Testis (tissue), 3 donors: ENCODE data around the gene CSMD2. TPM values are rescaled to one million over a fixed set of nuclear protein-coding genes. Genes with fewer than 3 reads are reported as not detected.

ENCODE experiments used
- DNase-seq: peaks from one replicate; pipeline ENCODE4 v3.0.0-alpha.2; 2019
- H3K27ac ChIP-seq, 2 donors: fragments of 200-600 bp; sonication (generic); one replicate each; pipeline ENCODE4 v1.5.1; 2019
- H3K27me3 ChIP-seq: fragments of 200-600 bp; sonication (generic); one replicate; pipeline ENCODE4 v1.5.1; 2019
- H3K36me3 ChIP-seq: fragments of 200-600 bp; sonication (generic); one replicate; pipeline ENCODE4 v1.5.1; 2017; ENCODE audit warnings: low read depth; ENCODE audit errors: missing control alignments
- H3K4me1 ChIP-seq: fragments of 200-600 bp; sonication (generic); one replicate; pipeline ENCODE4 v1.5.1; 2019
- H3K4me3 ChIP-seq, 2 donors: fragments of 200-600 bp; sonication (generic); one replicate each; pipeline ENCODE4 v1.5.1; 2017 to 2019
- H3K9me3 ChIP-seq: fragments of 200-600 bp; sonication (generic); one replicate; pipeline ENCODE4 v1.5.1; 2017
- POLR2A ChIP-seq: fragments of 450-650 bp; IDR thresholded peaks from one replicate; pipeline ENCODE4 v1.6.1; 2017; ENCODE audit warnings: antibody characterized with exemption, mild to moderate bottlenecking, moderate library complexity
- WGBS, 2 donors: methylation state at CpG; one replicate each; pipeline ENCODE4 v1.1.5; 2018; 5-methylcytosine and 5-hydroxymethylcytosine counted together
- intact Hi-C: fragments of 100-400 bp; cut with DNase I; formaldehyde crosslinking; loops from one replicate; pipeline ENCODE4 v1.15.1; 2023; ENCODE audit warnings: low total_unique reads
- polyA plus RNA-seq: library from polyadenylated mRNA; stranded (reverse); fragments of 350-450 nt; fragmentation: Illumina TruSeq; extraction: RNeasy Lipid Tissue Mini Kit (QIAGEN cat#74804); gene quantifications from one replicate; pipeline ENCODE4 v1.2.3, GENCODE V29; 2014; ENCODE audit warnings: low read depth, low replicate concordance; ENCODE audit not compliant: insufficient read depth
- total RNA-seq, 2 donors: library from RNA; depleted of rRNA; stranded (reverse); fragments of >200 nt; gene quantifications; one replicate each; pipeline ENCODE4 v1.2.3, GENCODE V29; 2016
- TF ChIP-seq, protein P1 (sequence below), 3 experiments: fragments of 450-650 bp in 2 of 3; fragments of 200-600 bp in 1 of 3; sonication (generic) in 1 of 3; IDR thresholded peaks; one replicate each; pipeline ENCODE4 v1.5.1; 2016 to 2019; ENCODE audit warnings: antibody characterized with exemption in 3 of 3, mild to moderate bottlenecking in 2 of 3, moderate library complexity in 1 of 3

Gene CSMD2
- total and polyA plus RNA-seq, 3 donors from 2014 or later, result 1.2 to 3.8 (median 2.7) TPM

DNA sequence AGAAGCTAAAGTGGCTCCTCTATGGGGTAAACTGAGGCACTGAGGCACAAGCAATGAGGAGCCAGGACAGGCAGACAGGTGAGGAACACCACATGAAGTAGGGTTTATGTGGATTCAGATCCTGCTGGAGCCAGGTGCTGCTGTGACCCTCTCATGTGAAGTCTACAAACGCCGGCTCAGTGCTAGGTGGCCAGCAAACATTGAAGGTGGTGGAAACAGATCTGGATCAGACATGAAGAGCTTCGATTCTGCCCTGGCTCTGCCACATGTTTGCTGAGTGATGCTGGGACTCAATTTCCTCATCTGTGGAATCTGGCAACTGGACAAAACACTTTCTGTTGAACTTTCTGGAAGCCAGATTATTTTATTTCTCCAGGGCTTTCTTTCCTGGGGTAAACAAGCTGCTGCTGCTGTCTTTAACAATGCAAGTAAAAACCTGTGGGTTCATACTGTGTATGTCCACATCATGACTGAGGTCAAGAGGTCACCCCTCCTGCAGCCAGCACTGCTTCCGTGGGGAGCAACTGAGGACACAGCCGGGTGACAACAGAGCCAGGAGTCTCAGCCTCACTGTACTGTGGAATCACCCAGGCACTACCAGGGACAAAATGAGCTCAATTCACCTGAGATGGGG lies 267.8 kb downstream of the CSMD2 start:
- no peaks in the 10 kb centered on the region for H3K9me3 ChIP-seq
- H3K27ac ChIP-seq, result no peak overlapping the region
- DNase-seq, result no peak
- WGBS, 2 donors, result 75 to 88% methylated on average over 5 of the region's 5 CpGs
- H3K27me3 ChIP-seq, result no peaks in the 10 kb centered on the region
- intact Hi-C loops, result no loop called here
- TF ChIP-seq, protein P1, sequence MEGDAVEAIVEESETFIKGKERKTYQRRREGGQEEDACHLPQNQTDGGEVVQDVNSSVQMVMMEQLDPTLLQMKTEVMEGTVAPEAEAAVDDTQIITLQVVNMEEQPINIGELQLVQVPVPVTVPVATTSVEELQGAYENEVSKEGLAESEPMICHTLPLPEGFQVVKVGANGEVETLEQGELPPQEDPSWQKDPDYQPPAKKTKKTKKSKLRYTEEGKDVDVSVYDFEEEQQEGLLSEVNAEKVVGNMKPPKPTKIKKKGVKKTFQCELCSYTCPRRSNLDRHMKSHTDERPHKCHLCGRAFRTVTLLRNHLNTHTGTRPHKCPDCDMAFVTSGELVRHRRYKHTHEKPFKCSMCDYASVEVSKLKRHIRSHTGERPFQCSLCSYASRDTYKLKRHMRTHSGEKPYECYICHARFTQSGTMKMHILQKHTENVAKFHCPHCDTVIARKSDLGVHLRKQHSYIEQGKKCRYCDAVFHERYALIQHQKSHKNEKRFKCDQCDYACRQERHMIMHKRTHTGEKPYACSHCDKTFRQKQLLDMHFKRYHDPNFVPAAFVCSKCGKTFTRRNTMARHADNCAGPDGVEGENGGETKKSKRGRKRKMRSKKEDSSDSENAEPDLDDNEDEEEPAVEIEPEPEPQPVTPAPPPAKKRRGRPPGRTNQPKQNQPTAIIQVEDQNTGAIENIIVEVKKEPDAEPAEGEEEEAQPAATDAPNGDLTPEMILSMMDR (IDR thresholded peaks at IDR 0.05), result no peak
- no peak for TF ChIP-seq POLR2A
- no peaks in the 10 kb centered on the region for H3K36me3 ChIP-seq
- no peaks in the 10 kb centered on the region for H3K4me1 ChIP-seq
- H3K4me3 ChIP-seq, result no peak overlapping the region

DNA sequence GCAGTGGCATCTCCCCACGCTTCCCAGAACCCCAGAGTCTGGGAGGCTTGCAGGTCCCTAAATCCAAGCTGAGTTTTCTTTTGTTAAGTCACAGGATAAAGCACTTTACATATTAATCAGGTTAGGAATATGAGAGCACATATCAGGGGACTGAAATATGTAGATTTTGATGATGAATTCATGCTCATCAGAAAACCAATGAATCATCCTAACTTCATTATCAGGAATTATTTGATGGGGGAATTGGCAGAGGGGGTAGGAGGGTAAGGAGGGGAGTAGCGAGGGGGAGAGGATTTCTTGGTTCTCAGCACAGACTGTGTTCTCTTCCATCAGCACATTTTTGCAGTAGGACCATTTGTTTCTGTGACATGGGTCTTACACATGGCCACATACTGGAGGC lies 269.1 kb downstream of the CSMD2 start:
- H3K27ac ChIP-seq, result no peak overlapping the region
- no peak overlapping the region for H3K4me3 ChIP-seq
- H3K27me3 ChIP-seq, result no peaks in the 10 kb centered on the region
- no peaks in the 10 kb centered on the region for H3K4me1 ChIP-seq
- WGBS, 2 donors, result 91 to 95% methylated on average over 2 of the region's 2 CpGs
- no peaks in the 10 kb centered on the region for H3K36me3 ChIP-seq
- no peaks in the 10 kb centered on the region for H3K9me3 ChIP-seq
- intact Hi-C loops, result no loop called here
- no peak for TF ChIP-seq POLR2A
- TF ChIP-seq, protein P1 (IDR thresholded peaks at IDR 0.05), result no peak
- DNase-seq, result no peak

DNA sequence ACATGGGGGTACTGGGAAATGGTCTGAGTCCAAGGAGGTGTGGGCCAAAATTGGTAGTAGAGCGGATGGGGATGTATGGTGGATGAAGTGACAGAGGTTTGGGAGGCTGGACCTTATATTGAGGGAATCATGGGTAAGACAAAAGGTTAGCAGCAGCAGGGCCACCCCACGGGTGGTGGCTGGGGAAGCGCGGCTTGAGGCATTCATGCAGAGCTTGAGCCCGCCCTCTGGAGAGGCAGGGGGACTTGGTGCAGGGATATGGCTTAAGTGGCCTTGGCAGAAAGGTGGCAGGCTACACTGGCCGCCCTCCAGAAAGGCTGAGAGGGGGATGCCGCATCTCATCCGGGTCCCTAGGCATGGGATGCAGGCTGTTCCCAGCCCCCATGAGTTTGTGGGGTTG lies 269.6 kb downstream of the CSMD2 start:
- DNase-seq, result no peak
- TF ChIP-seq POLR2A, result no peak
- TF ChIP-seq, protein P1 (IDR thresholded peaks at IDR 0.05), result no peak
- Histone ChIP-seq H3K4me1 (no peaks in the 10 kb centered on the region), H3K4me3 (no peak overlapping the region), H3K27ac (no peak overlapping the region), H3K36me3 (no peaks in the 10 kb centered on the region), H3K9me3 (no peaks in the 10 kb centered on the region), H3K27me3 (no peaks in the 10 kb centered on the region)
- intact Hi-C loops, result no loop called here
- 86 to 93% methylated on average over 6 to 8 of the region's 8 CpGs for WGBS, 2 donors

DNA sequence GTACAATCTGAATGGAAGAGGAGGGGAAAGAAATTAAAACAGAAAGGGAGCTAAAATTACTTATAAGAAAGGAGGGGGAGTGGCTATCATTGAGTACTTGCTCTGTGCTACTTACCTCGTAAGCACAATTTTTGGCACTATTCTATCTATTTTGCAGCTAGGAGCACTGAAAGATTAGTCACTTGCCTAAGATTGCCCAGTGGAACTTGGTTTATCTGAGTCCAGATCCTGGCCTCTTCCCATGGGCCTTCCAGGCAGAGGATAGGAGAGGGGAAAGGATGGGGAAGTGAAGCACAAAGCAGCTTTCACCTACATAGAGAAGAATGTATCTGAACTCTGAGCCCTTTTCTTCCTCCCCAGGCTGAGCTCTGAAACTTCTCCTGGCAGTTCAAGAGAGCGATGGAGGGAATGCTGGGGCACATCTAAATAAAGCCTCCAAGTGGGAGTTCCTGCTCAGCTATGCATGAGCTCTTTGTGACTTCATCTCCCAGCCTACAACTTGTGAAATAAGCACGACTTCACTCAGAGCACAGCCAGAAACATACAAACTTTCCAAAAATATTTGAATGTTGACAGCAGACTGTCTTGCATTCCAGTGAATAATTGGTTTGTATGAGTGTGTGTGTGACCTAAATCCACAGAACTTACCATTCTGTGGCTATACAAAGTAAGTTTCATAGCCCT lies 271.7 kb downstream of the CSMD2 start:
- H3K4me1 ChIP-seq, result no peaks in the 10 kb centered on the region
- H3K36me3 ChIP-seq, result no peaks in the 10 kb centered on the region
- 37 to 47% methylated on average over 3 of the region's 3 CpGs for WGBS, 2 donors
- no peaks in the 10 kb centered on the region for H3K9me3 ChIP-seq
- H3K27ac ChIP-seq, result no peak overlapping the region
- DNase-seq, result no peak
- H3K27me3 ChIP-seq, result no peaks in the 10 kb centered on the region
- no peak for TF ChIP-seq POLR2A
- TF ChIP-seq, protein P1 (IDR thresholded peaks at IDR 0.05), result no peak
- intact Hi-C loops, result no loop called here
- no peak overlapping the region for H3K4me3 ChIP-seq

DNA sequence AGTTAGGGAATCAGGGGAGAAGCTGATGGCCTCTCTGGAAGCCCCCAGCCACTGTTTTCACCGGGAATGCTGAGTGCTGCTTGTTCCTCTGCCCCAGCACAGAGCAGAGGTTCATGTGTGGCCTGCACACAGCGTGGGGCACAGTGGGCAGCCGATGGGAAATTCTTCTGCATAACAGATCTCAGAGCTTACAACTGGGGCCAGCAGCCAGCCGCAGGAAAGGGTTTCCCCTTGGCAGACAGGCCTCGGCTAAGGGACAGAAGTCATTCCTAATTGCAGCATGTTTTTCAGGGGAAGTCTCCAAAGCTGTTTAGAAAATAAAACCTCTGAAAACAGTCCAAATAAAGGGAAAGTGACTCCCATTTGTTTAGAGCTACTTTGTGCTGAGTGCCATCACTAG lies 278.5 kb downstream of the CSMD2 start:
- Histone ChIP-seq H3K9me3 (no peaks in the 10 kb centered on the region), H3K4me3 (no peak overlapping the region), H3K27ac (no peak overlapping the region), H3K4me1 (no peaks in the 10 kb centered on the region), H3K27me3 (no peaks in the 10 kb centered on the region), H3K36me3 (no peaks in the 10 kb centered on the region)
- 34 to 49% methylated on average over 5 of the region's 5 CpGs for WGBS, 2 donors
- intact Hi-C loops, result no loop called here
- no peak for DNase-seq
- no peak for TF ChIP-seq POLR2A
- TF ChIP-seq, protein P1 (IDR thresholded peaks at IDR 0.05), result no peak
